Stomach (tissue), 4 donors: ENCODE measurements around the gene TRAM2.

Experiments
- EP300 ChIP-seq: sonication (generic); formaldehyde crosslinking; IDR thresholded peaks from one replicate; pipeline ENCODE4 v1.6.1; 2017; ENCODE audit warnings: antibody characterized with exemption
- POLR2A ChIP-seq, 4 donors: fragments of 450-650 bp; IDR thresholded peaks; one replicate each; pipeline ENCODE4 v1.6.1; 2016; ENCODE audit warnings: antibody characterized with exemption in 4 of 4, control low read depth in 2 of 4, mild to moderate bottlenecking in 1 of 4, moderate library complexity in 1 of 4
- POLR2AphosphoS5 ChIP-seq, 3 donors: sonication (generic); formaldehyde crosslinking; IDR thresholded peaks; one replicate each; pipeline ENCODE4 v1.6.1; 2016; ENCODE audit warnings: antibody characterized with exemption in 3 of 3
- TF ChIP-seq, protein P1 (sequence below), 7 experiments: fragments of 450-650 bp in 4 of 7; fragments of 200-600 bp in 3 of 7; sonication (generic) in 3 of 7; IDR thresholded peaks; one replicate each; pipeline ENCODE4 v1.5.1; 2016 to 2019; ENCODE audit warnings: antibody characterized with exemption in 7 of 7, control low read depth in 2 of 7, mild to moderate bottlenecking in 1 of 7

GRCh38 chr6:52566853-52567279, 10.0 kb downstream of the TRAM2 start:
- peak in 1 of 3 donors; percentile 55 for TF ChIP-seq POLR2AphosphoS5 (IDR thresholded peaks at IDR 0.05)
- TF ChIP-seq, protein P1, sequence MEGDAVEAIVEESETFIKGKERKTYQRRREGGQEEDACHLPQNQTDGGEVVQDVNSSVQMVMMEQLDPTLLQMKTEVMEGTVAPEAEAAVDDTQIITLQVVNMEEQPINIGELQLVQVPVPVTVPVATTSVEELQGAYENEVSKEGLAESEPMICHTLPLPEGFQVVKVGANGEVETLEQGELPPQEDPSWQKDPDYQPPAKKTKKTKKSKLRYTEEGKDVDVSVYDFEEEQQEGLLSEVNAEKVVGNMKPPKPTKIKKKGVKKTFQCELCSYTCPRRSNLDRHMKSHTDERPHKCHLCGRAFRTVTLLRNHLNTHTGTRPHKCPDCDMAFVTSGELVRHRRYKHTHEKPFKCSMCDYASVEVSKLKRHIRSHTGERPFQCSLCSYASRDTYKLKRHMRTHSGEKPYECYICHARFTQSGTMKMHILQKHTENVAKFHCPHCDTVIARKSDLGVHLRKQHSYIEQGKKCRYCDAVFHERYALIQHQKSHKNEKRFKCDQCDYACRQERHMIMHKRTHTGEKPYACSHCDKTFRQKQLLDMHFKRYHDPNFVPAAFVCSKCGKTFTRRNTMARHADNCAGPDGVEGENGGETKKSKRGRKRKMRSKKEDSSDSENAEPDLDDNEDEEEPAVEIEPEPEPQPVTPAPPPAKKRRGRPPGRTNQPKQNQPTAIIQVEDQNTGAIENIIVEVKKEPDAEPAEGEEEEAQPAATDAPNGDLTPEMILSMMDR (IDR thresholded peaks at IDR 0.05), result no peak
- TF ChIP-seq POLR2A (IDR thresholded peaks at IDR 0.05), result no peak
- TF ChIP-seq EP300, result no peak
